ENCODE results near the gene TGFBR3.

DNA sequence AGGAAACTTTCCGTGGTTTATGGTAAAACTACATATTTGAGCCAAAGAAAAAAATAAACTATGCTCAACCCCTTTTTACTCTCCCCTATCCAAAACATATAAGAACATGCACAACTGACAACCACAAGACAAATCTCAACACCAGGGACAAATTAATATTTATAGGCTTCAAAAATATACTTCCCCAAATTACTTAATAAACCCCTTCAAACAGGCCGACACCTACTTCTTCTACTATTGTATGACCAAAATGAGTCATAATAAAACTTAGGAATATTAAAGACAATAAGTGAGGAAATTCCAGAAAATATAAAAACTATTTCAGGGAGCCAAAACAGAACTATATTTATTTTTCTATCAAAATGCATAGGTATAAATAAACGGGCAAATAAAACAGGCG lies 71.5 kb downstream of the TGFBR3 start:
- no peak for TF ChIP-seq CTCF (IDR thresholded peaks at IDR 0.05; ENCODE audit: low read depth, low read length)
- TF ChIP-seq EZH2phosphoT487 (IDR thresholded peaks at IDR 0.05; ENCODE audit: low read depth): no peak

Data from OCI-LY3 (cell line).